Activated CD8-positive, alpha-beta T cell treated with anti-CD3 and anti-CD28 coated beads for 36 hours (primary cell): Measurements from ENCODE around the gene RPGRIP1L. TPM values are rescaled to one million over a fixed set of nuclear protein-coding genes. Genes with fewer than 3 reads are reported as not detected.

ENCODE experiments used
- ATAC-seq: fragments of 200-7000 bp; cut with Tn5 transposase; one replicate; pipeline ENCODE4 v1.10.0; 2021; ENCODE audit warnings: mild to moderate bottlenecking, moderate library complexity
- CTCF ChIA-PET: fragments of 350-600 bp; sonication (Branson Sonifier 250); formaldehyde crosslinking; loops from one replicate; lab custom pipeline; 2021; ENCODE audit warnings: antibody characterized with exemption; lab: Charles Lee
- POLR2A ChIA-PET: fragments of 350-600 bp; sonication (Branson Sonifier 250); formaldehyde crosslinking; loops from one replicate; lab custom pipeline; 2021; ENCODE audit warnings: antibody characterized with exemption; lab: Charles Lee
- DNase-seq: peaks from one replicate; pipeline ENCODE4 v3.0.0-alpha.2; 2020
- H3K27ac Mint-ChIP-seq: one replicate; pipeline ENCODE4 v1.8.0; 2021; ENCODE audit warnings: mild to moderate bottlenecking, mixed read lengths
- H3K27me3 Mint-ChIP-seq: one replicate; pipeline ENCODE4 v1.8.0; 2021; ENCODE audit warnings: mixed read lengths
- H3K36me3 Mint-ChIP-seq: one replicate; pipeline ENCODE4 v1.8.0; 2021; ENCODE audit warnings: low read depth, mixed read lengths
- H3K4me1 Mint-ChIP-seq: one replicate; pipeline ENCODE4 v1.8.0; 2021; ENCODE audit warnings: low read depth, mixed read lengths
- H3K4me3 Mint-ChIP-seq: one replicate; pipeline ENCODE4 v1.8.0; 2021; ENCODE audit warnings: mild to moderate bottlenecking, moderate library complexity, mixed read lengths
- H3K9me3 Mint-ChIP-seq: one replicate; pipeline ENCODE4 v1.8.0; 2021; ENCODE audit warnings: mixed read lengths
- intact Hi-C: fragments of 100-400 bp; cut with micrococcal nuclease; formaldehyde crosslinking; loops from one replicate; pipeline ENCODE4 v1.10.0; 2022
- total RNA-seq, 2 experiments: library from RNA; stranded (reverse); gene quantifications; one replicate each; pipeline ENCODE4 v1.2.3, GENCODE V29; 2021
- TF ChIP-seq, protein P1 (sequence below): fragments of 200-600 bp; IDR thresholded peaks from one replicate; pipeline ENCODE4 v1.8.0; 2022; ENCODE audit warnings: antibody characterized with exemption, mild to moderate bottlenecking

The RPGRIP1L gene
- total RNA-seq, 2 experiments from 2014 or later = 6.0 to 6.2 TPM

- no peaks in the 10 kb centered on the region for H3K27me3 Mint-ChIP-seq
- no peaks in the 10 kb centered on the region for H3K4me1 Mint-ChIP-seq
- no peak overlapping the region for H3K27ac Mint-ChIP-seq
- DNase-seq = no peak
- ChIA-PET CTCF (no interaction called here), POLR2A (no interaction called here)
- intact Hi-C loops = no loop called here
- H3K36me3 Mint-ChIP-seq = no peaks in the 10 kb centered on the region
- TF ChIP-seq, protein P1, sequence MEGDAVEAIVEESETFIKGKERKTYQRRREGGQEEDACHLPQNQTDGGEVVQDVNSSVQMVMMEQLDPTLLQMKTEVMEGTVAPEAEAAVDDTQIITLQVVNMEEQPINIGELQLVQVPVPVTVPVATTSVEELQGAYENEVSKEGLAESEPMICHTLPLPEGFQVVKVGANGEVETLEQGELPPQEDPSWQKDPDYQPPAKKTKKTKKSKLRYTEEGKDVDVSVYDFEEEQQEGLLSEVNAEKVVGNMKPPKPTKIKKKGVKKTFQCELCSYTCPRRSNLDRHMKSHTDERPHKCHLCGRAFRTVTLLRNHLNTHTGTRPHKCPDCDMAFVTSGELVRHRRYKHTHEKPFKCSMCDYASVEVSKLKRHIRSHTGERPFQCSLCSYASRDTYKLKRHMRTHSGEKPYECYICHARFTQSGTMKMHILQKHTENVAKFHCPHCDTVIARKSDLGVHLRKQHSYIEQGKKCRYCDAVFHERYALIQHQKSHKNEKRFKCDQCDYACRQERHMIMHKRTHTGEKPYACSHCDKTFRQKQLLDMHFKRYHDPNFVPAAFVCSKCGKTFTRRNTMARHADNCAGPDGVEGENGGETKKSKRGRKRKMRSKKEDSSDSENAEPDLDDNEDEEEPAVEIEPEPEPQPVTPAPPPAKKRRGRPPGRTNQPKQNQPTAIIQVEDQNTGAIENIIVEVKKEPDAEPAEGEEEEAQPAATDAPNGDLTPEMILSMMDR = no peak
- H3K4me3 Mint-ChIP-seq = no peak overlapping the region
- H3K9me3 Mint-ChIP-seq = no peaks in the 10 kb centered on the region
- no peak for ATAC-seq
Measured at GRCh38 chr16:53626161-53626560, 77.5 kb downstream of the RPGRIP1L start.

DNA sequence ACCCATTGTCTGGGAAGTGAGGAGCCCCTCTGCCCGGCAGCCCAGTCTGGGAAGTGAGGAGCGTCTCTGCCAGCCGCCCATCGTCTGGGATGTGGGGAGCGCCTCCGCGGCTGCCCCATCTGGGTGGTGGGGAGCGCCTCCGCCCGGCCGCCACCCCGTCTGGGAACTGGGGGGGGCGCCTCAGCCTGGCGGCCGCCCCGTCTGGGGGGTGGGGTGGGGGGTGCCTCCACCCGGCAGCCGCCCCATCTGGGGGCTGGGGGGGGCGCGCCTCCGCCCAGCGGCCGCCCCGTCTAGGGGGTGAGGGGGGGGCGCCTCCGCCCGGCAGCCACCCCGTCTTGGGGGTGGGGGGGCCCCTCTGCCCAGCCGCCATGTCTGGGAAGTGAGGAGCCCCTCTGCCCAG is 78.4 kb downstream of the RPGRIP1L start:
- TF ChIP-seq, protein P1 = no peak
- no peaks in the 10 kb centered on the region for H3K9me3 Mint-ChIP-seq
- no peaks in the 10 kb centered on the region for H3K36me3 Mint-ChIP-seq
- no peaks in the 10 kb centered on the region for H3K4me1 Mint-ChIP-seq
- POLR2A ChIA-PET = no interaction called here
- no peaks in the 10 kb centered on the region for H3K27me3 Mint-ChIP-seq
- intact Hi-C loops = no loop called here
- H3K27ac Mint-ChIP-seq = no peak overlapping the region
- CTCF ChIA-PET = no interaction called here
- ATAC-seq (no peak), DNase-seq (no peak)
- H3K4me3 Mint-ChIP-seq = no peak overlapping the region

GRCh38 chr16:53622315-53622714 is 81.3 kb downstream of the RPGRIP1L start:
- ChIA-PET CTCF (no interaction called here), POLR2A (no interaction called here)
- TF ChIP-seq, protein P1 = no peak

GRCh38 chr16:53620476-53620875 is 83.2 kb downstream of the RPGRIP1L start:
- Mint-ChIP-seq H3K4me1 (no peaks in the 10 kb centered on the region), H3K36me3 (peaks cover 4% of the 10 kb centered on the region), H3K9me3 (no peaks in the 10 kb centered on the region), H3K27ac (no peak overlapping the region), H3K4me3 (no peak overlapping the region), H3K27me3 (no peaks in the 10 kb centered on the region)
- TF ChIP-seq, protein P1 = no peak
- intact Hi-C loops = no loop called here
- ATAC-seq (no peak), DNase-seq (no peak)
- POLR2A ChIA-PET = no interaction called here
- CTCF ChIA-PET = no interaction called here

More at GRCh38 chr16:53622315-53622714, 81.3 kb downstream of the RPGRIP1L start:
- Mint-ChIP-seq H3K27me3 (no peaks in the 10 kb centered on the region), H3K27ac (no peak overlapping the region), H3K4me1 (no peaks in the 10 kb centered on the region), H3K9me3 (no peaks in the 10 kb centered on the region), H3K4me3 (no peak overlapping the region), H3K36me3 (peaks cover 4% of the 10 kb centered on the region)
- no peak for ATAC-seq
- no peak for DNase-seq
- intact Hi-C loops = no loop called here

- Mint-ChIP-seq H3K27me3 (no peaks in the 10 kb centered on the region), H3K4me1 (no peaks in the 10 kb centered on the region), H3K27ac (no peak overlapping the region), H3K9me3 (no peaks in the 10 kb centered on the region), H3K36me3 (peaks cover 4% of the 10 kb centered on the region), H3K4me3 (no peak overlapping the region)
- ChIA-PET CTCF (no interaction called here), POLR2A (no interaction called here)
- TF ChIP-seq, protein P1 = no peak
- intact Hi-C loops = no loop called here
- ATAC-seq (no peak), DNase-seq (no peak)
Measured at GRCh38 chr16:53619235-53619634, 84.4 kb downstream of the RPGRIP1L start.
